ENCODE results near the gene NANOS1.

Gene NANOS1

GRCh38 chr10:118992496-118992895 lies 37.0 kb upstream of the NANOS1 start:
- Histone ChIP-seq H3K9me3 (ENCODE audit: control insufficient read depth, low read length) (no peaks in the 10 kb centered on the region), H3K27ac (ENCODE audit: insufficient read depth, low read length, poor library complexity, severe bottlenecking) (no peak overlapping the region), H3K4me3 (ENCODE audit: insufficient read depth, low read depth, low read length, poor library complexity, severe bottlenecking) (no peak overlapping the region), H3K4me1 (ENCODE audit: control insufficient read depth, insufficient read depth, low read length, poor library complexity, severe bottlenecking) (no peaks in the 10 kb centered on the region), H3K27me3 (replicated peaks; ENCODE audit: control insufficient read depth, insufficient read depth, low read length, poor library complexity, severe bottlenecking) (no peaks in the 10 kb centered on the region), H3K36me3 (ENCODE audit: control insufficient read depth, insufficient read depth, low read length) (no peaks in the 10 kb centered on the region)
- no peak for DNase-seq

GRCh38 chr10:118993214-118993613 lies 36.3 kb upstream of the NANOS1 start:
- Histone ChIP-seq H3K27ac (ENCODE audit: insufficient read depth, low read length, poor library complexity, severe bottlenecking) (no peak overlapping the region), H3K9me3 (ENCODE audit: control insufficient read depth, low read length) (no peaks in the 10 kb centered on the region), H3K4me3 (ENCODE audit: insufficient read depth, low read depth, low read length, poor library complexity, severe bottlenecking) (no peak overlapping the region), H3K27me3 (replicated peaks; ENCODE audit: control insufficient read depth, insufficient read depth, low read length, poor library complexity, severe bottlenecking) (no peaks in the 10 kb centered on the region), H3K4me1 (ENCODE audit: control insufficient read depth, insufficient read depth, low read length, poor library complexity, severe bottlenecking) (no peaks in the 10 kb centered on the region), H3K36me3 (ENCODE audit: control insufficient read depth, insufficient read depth, low read length) (no peaks in the 10 kb centered on the region)
- no peak for DNase-seq

- no peaks in the 10 kb centered on the region for H3K9me3 ChIP-seq (ENCODE audit: control insufficient read depth, low read length)
- no peak overlapping the region for H3K27ac ChIP-seq (ENCODE audit: insufficient read depth, low read length, poor library complexity, severe bottlenecking)
- DNase-seq, result no peak
- no peaks in the 10 kb centered on the region for H3K4me1 ChIP-seq (ENCODE audit: control insufficient read depth, insufficient read depth, low read length, poor library complexity, severe bottlenecking)
- H3K27me3 ChIP-seq (replicated peaks; ENCODE audit: control insufficient read depth, insufficient read depth, low read length, poor library complexity, severe bottlenecking), result no peaks in the 10 kb centered on the region
- H3K36me3 ChIP-seq (ENCODE audit: control insufficient read depth, insufficient read depth, low read length), result no peaks in the 10 kb centered on the region
- H3K4me3 ChIP-seq (ENCODE audit: insufficient read depth, low read depth, low read length, poor library complexity, severe bottlenecking), result no peak overlapping the region
Measured at GRCh38 chr10:118994321-118994720, 35.2 kb upstream of the NANOS1 start.

- DNase-seq, result no peak
- Histone ChIP-seq H3K4me1 (ENCODE audit: control insufficient read depth, insufficient read depth, low read length, poor library complexity, severe bottlenecking) (no peaks in the 10 kb centered on the region), H3K27ac (ENCODE audit: insufficient read depth, low read length, poor library complexity, severe bottlenecking) (no peak overlapping the region), H3K9me3 (ENCODE audit: control insufficient read depth, low read length) (no peaks in the 10 kb centered on the region), H3K4me3 (ENCODE audit: insufficient read depth, low read depth, low read length, poor library complexity, severe bottlenecking) (no peak overlapping the region), H3K27me3 (replicated peaks; ENCODE audit: control insufficient read depth, insufficient read depth, low read length, poor library complexity, severe bottlenecking) (no peaks in the 10 kb centered on the region), H3K36me3 (ENCODE audit: control insufficient read depth, insufficient read depth, low read length) (no peaks in the 10 kb centered on the region)
Measured at GRCh38 chr10:118995739-118996138, 33.8 kb upstream of the NANOS1 start.

GRCh38 chr10:118997379-118997778 lies 32.1 kb upstream of the NANOS1 start:
- H3K27ac ChIP-seq (ENCODE audit: insufficient read depth, low read length, poor library complexity, severe bottlenecking), result no peak overlapping the region
- no peak overlapping the region for H3K4me3 ChIP-seq (ENCODE audit: insufficient read depth, low read depth, low read length, poor library complexity, severe bottlenecking)
- DNase-seq, result no peak
- no peaks in the 10 kb centered on the region for H3K36me3 ChIP-seq (ENCODE audit: control insufficient read depth, insufficient read depth, low read length)
- H3K27me3 ChIP-seq (replicated peaks; ENCODE audit: control insufficient read depth, insufficient read depth, low read length, poor library complexity, severe bottlenecking), result no peaks in the 10 kb centered on the region
- H3K4me1 ChIP-seq (ENCODE audit: control insufficient read depth, insufficient read depth, low read length, poor library complexity, severe bottlenecking), result no peaks in the 10 kb centered on the region
- H3K9me3 ChIP-seq (ENCODE audit: control insufficient read depth, low read length), result no peaks in the 10 kb centered on the region

- DNase-seq, result no peak
- H3K27me3 ChIP-seq (replicated peaks; ENCODE audit: control insufficient read depth, insufficient read depth, low read length, poor library complexity, severe bottlenecking), result no peaks in the 10 kb centered on the region
- H3K9me3 ChIP-seq (ENCODE audit: control insufficient read depth, low read length), result no peaks in the 10 kb centered on the region
Measured at GRCh38 chr10:118998183-118998582, 31.3 kb upstream of the NANOS1 start.

GRCh38 chr10:119001717-119002500 lies 27.6 kb upstream of the NANOS1 start:
- no peak for DNase-seq
- no peaks in the 10 kb centered on the region for H3K9me3 ChIP-seq (ENCODE audit: control insufficient read depth, low read length)
- H3K36me3 ChIP-seq (ENCODE audit: control insufficient read depth, insufficient read depth, low read length), result no peaks in the 10 kb centered on the region
- no peaks in the 10 kb centered on the region for H3K4me1 ChIP-seq (ENCODE audit: control insufficient read depth, insufficient read depth, low read length, poor library complexity, severe bottlenecking)
- no peaks in the 10 kb centered on the region for H3K27me3 ChIP-seq (replicated peaks; ENCODE audit: control insufficient read depth, insufficient read depth, low read length, poor library complexity, severe bottlenecking)
- H3K27ac ChIP-seq (ENCODE audit: insufficient read depth, low read length, poor library complexity, severe bottlenecking), result no peak overlapping the region
- H3K4me3 ChIP-seq (ENCODE audit: insufficient read depth, low read depth, low read length, poor library complexity, severe bottlenecking), result no peak overlapping the region

More at GRCh38 chr10:118998183-118998582, 31.3 kb upstream of the NANOS1 start:
- Histone ChIP-seq H3K36me3 (ENCODE audit: control insufficient read depth, insufficient read depth, low read length) (no peaks in the 10 kb centered on the region), H3K4me1 (ENCODE audit: control insufficient read depth, insufficient read depth, low read length, poor library complexity, severe bottlenecking) (no peaks in the 10 kb centered on the region), H3K27ac (ENCODE audit: insufficient read depth, low read length, poor library complexity, severe bottlenecking) (no peak overlapping the region), H3K4me3 (ENCODE audit: insufficient read depth, low read depth, low read length, poor library complexity, severe bottlenecking) (no peak overlapping the region)

- H3K36me3 ChIP-seq (ENCODE audit: control insufficient read depth, insufficient read depth, low read length), result no peaks in the 10 kb centered on the region
- H3K27ac ChIP-seq (ENCODE audit: insufficient read depth, low read length, poor library complexity, severe bottlenecking), result no peak overlapping the region
- no peak for DNase-seq
- H3K9me3 ChIP-seq (ENCODE audit: control insufficient read depth, low read length), result no peaks in the 10 kb centered on the region
- H3K4me3 ChIP-seq (ENCODE audit: insufficient read depth, low read depth, low read length, poor library complexity, severe bottlenecking), result no peak overlapping the region
- no peaks in the 10 kb centered on the region for H3K27me3 ChIP-seq (replicated peaks; ENCODE audit: control insufficient read depth, insufficient read depth, low read length, poor library complexity, severe bottlenecking)
- no peaks in the 10 kb centered on the region for H3K4me1 ChIP-seq (ENCODE audit: control insufficient read depth, insufficient read depth, low read length, poor library complexity, severe bottlenecking)
Measured at GRCh38 chr10:119003572-119004289, 25.8 kb upstream of the NANOS1 start.

- Histone ChIP-seq H3K27me3 (replicated peaks; ENCODE audit: control insufficient read depth, insufficient read depth, low read length, poor library complexity, severe bottlenecking) (no peaks in the 10 kb centered on the region), H3K36me3 (ENCODE audit: control insufficient read depth, insufficient read depth, low read length) (no peaks in the 10 kb centered on the region), H3K9me3 (ENCODE audit: control insufficient read depth, low read length) (no peaks in the 10 kb centered on the region), H3K4me3 (ENCODE audit: insufficient read depth, low read depth, low read length, poor library complexity, severe bottlenecking) (no peak overlapping the region), H3K27ac (ENCODE audit: insufficient read depth, low read length, poor library complexity, severe bottlenecking) (no peak overlapping the region), H3K4me1 (ENCODE audit: control insufficient read depth, insufficient read depth, low read length, poor library complexity, severe bottlenecking) (no peaks in the 10 kb centered on the region)
- no peak for DNase-seq
Measured at GRCh38 chr10:119005362-119006043, 24.0 kb upstream of the NANOS1 start.
